ENCODE measurements around the gene PRKAR1B.

DNA sequence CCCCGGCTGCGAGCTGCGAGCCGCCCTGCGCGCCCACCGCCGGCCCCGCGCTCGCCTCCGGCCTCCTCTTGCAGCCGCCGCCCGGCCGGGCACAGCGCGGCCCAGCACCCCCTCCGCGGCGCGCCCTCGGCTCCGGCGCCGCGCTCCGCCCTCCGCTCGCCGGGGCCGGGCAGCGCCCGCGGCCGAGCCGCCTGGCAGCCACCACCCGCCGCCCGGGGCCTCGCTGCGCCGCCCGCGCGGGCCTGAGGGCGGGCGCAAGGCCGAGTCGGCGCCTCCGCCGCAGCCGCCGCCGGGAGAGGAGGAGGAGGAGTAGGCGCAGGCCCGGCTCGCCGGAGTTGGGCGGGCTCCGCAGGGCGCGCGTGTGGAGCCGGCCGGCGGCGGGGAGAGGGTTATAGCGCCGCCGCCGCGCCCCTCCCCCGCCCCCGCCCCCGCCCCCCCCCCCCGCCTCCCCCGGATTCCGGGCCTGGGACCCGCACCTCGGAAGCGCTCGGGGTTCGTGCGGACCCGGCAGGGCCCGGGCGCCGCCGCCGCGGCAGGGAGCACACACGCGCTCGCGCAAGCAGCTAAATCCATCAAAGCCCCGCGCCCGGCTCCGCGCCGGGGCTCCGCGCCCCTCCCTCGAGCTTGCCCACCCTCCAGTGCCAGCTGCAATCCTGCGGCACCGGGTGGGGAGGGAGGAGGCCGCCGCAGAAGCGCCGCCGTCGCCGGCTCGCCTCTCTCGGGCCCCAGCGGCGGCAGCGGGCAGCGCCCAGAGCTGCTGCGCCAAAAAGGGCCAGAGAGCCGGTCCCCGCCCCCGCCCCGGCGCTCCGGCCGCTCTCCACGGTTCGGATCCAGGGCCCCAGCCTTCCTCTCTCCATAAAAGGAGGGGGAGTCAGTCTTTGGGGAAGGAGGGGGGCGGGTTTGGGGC, 207.3 kb downstream of the PRKAR1B start, which contains the start of gene PDGFA:
- TF ChIP-seq CTCF (conservative IDR thresholded peaks at IDR 0.05; ENCODE audit: low read depth, low read length) (no peak), EZH2 (IDR thresholded peaks at IDR 0.05; ENCODE audit: borderline replicate concordance, low read depth, low read length, poor library complexity, severe bottlenecking) (no peak)

Measured in A673 (cell line).